GM23338 (cell line): ENCODE data around the gene KCNH4. TPM values are rescaled to one million over a fixed set of nuclear protein-coding genes. Genes with fewer than 3 reads are reported as not detected.

ENCODE experiments used
- ATAC-seq: fragments of 200-7000 bp; cut with Tn5 transposase; 3 replicates; pipeline ENCODE4 v1.9.1; 2020
- DNase-seq: peaks from one replicate; pipeline ENCODE4 v3.0.0-alpha.2; 2015; ENCODE audit warnings: low spot score
- H2AFZ ChIP-seq: fragments of 200-600 bp; sonication (generic); 2 replicates; pipeline ENCODE4 v1.8.0; 2016; ENCODE audit warnings: antibody characterized with exemption, mild to moderate bottlenecking, moderate library complexity
- H3F3A ChIP-seq: fragments of 200-600 bp; sonication (generic); replicated peaks from 2 replicates; pipeline ENCODE4 v1.8.0; 2017; ENCODE audit warnings: antibody characterized with exemption, mixed run types, low read depth
- H3K27ac ChIP-seq: fragments of 200-600 bp; sonication (generic); 2 replicates; pipeline ENCODE4 v1.6.1; 2016; ENCODE audit warnings: low read depth
- H3K27me3 ChIP-seq: fragments of 200-600 bp; sonication (generic); 2 replicates; pipeline ENCODE4 v1.8.0; 2016; ENCODE audit warnings: mild to moderate bottlenecking, mixed run types, moderate library complexity; ENCODE audit not compliant: insufficient read depth
- H3K36me3 ChIP-seq: fragments of 200-600 bp; sonication (generic); 2 replicates; pipeline ENCODE4 v1.8.0; 2016; ENCODE audit warnings: mild to moderate bottlenecking; ENCODE audit not compliant: insufficient read depth
- H3K4me1 ChIP-seq: fragments of 200-600 bp; sonication (generic); 2 replicates; pipeline ENCODE4 v1.8.0; 2016; ENCODE audit warnings: mild to moderate bottlenecking, moderate library complexity; ENCODE audit not compliant: insufficient read depth
- H3K4me2 ChIP-seq: fragments of 200-600 bp; sonication (generic); 2 replicates; pipeline ENCODE4 v1.7.1; 2017; ENCODE audit warnings: mixed run types
- H3K4me3 ChIP-seq: fragments of 200-600 bp; sonication (generic); 2 replicates; pipeline ENCODE4 v1.6.1; 2016; ENCODE audit warnings: mixed run types
- H3K79me2 ChIP-seq: fragments of 200-600 bp; sonication (generic); replicated peaks from 2 replicates; pipeline ENCODE4 v1.8.0; 2017; ENCODE audit warnings: mild to moderate bottlenecking; ENCODE audit not compliant: insufficient read depth
- H3K9me2 ChIP-seq: fragments of 200-600 bp; sonication (generic); 2 replicates; pipeline ENCODE4 v1.8.0; 2017; ENCODE audit not compliant: insufficient read depth
- H4K20me1 ChIP-seq: fragments of 200-600 bp; sonication (generic); replicated peaks from 2 replicates; pipeline ENCODE4 v1.8.0; 2017; ENCODE audit warnings: mild to moderate bottlenecking; ENCODE audit not compliant: insufficient read depth
- H3K27ac Mint-ChIP-seq: 2 replicates; pipeline ENCODE4 v1.8.0; 2020; ENCODE audit warnings: inconsistent platforms, mild to moderate bottlenecking, moderate library complexity, mixed read lengths
- H3K27me3 Mint-ChIP-seq: 3 replicates; pipeline ENCODE4 v1.8.0; 2022; ENCODE audit warnings: low read depth, mild to moderate bottlenecking, moderate library complexity, mixed read lengths, inconsistent platforms; ENCODE audit not compliant: insufficient read depth, poor library complexity
- H3K36me3 Mint-ChIP-seq: 3 replicates; pipeline ENCODE4 v1.8.0; 2021; ENCODE audit warnings: low read depth, mild to moderate bottlenecking, inconsistent platforms, moderate library complexity, mixed read lengths
- H3K4me1 Mint-ChIP-seq: 3 replicates; pipeline ENCODE4 v1.8.0; 2020; ENCODE audit warnings: mild to moderate bottlenecking, inconsistent platforms, mixed read lengths
- H3K4me3 Mint-ChIP-seq: 3 replicates; pipeline ENCODE4 v1.8.0; 2021; ENCODE audit warnings: moderate library complexity, mild to moderate bottlenecking, inconsistent platforms, mixed read lengths
- H3K9me3 Mint-ChIP-seq: 3 replicates; pipeline ENCODE4 v1.8.0; 2020; ENCODE audit warnings: moderate library complexity, mild to moderate bottlenecking, inconsistent platforms, mixed read lengths
- CREB1 ChIP-seq: fragments of 250-450 bp; sonication (Bioruptor Pico); IDR thresholded peaks from 2 replicates; pipeline ENCODE4 v1.5.0; 2020; ENCODE audit warnings: low read depth, mild to moderate bottlenecking, moderate library complexity
- CTCF ChIP-seq, 2 experiments: fragments of 200-600 bp in 1 of 2; sonication (generic) in 1 of 2; conservative IDR thresholded peaks; 2 replicates each; pipeline versions ENCODE4 v1.5.1 to v1.6.1; 2016 to 2017; ENCODE audit warnings: antibody characterized with exemption in 2 of 2, low read depth in 2 of 2, mild to moderate bottlenecking in 2 of 2, moderate library complexity in 1 of 2
- ETS1 ChIP-seq: IDR thresholded peaks from 2 replicates; pipeline ENCODE4 v1.6.1; 2016; ENCODE audit warnings: antibody characterized with exemption
- EZH2 ChIP-seq: fragments of 200-600 bp; sonication (generic); IDR thresholded peaks from one replicate; pipeline ENCODE4 v1.8.0; 2017; ENCODE audit warnings: antibody characterized with exemption, mild to moderate bottlenecking, low read depth; ENCODE audit not compliant: unreplicated experiment
- EZH2phosphoT487 ChIP-seq: fragments of 200-600 bp; sonication (generic); IDR thresholded peaks from one replicate; pipeline ENCODE4 v1.8.1; 2018; ENCODE audit warnings: antibody characterized with exemption; ENCODE audit not compliant: unreplicated experiment
- JUNB ChIP-seq: IDR thresholded peaks from one replicate; pipeline ENCODE4 v1.6.1; 2016; ENCODE audit warnings: antibody characterized with exemption; ENCODE audit not compliant: unreplicated experiment
- NANOG ChIP-seq: IDR thresholded peaks from 2 replicates; pipeline ENCODE4 v1.6.1; 2016; ENCODE audit warnings: antibody characterized with exemption, borderline replicate concordance
- POLR2AphosphoS5 ChIP-seq: IDR thresholded peaks from 2 replicates; pipeline ENCODE4 v1.6.1; 2016; ENCODE audit warnings: antibody characterized with exemption, low read depth
- REST ChIP-seq: IDR thresholded peaks from one replicate; pipeline ENCODE4 v1.6.1; 2018; ENCODE audit warnings: antibody characterized with exemption; ENCODE audit not compliant: unreplicated experiment
- STAT1 ChIP-seq: IDR thresholded peaks from one replicate; pipeline ENCODE4 v1.6.1; 2016; ENCODE audit warnings: antibody characterized with exemption; ENCODE audit not compliant: unreplicated experiment
- ZNF114 ChIP-seq: fragments of 250-450 bp; sonication (Bioruptor Pico); IDR thresholded peaks from 2 replicates; pipeline ENCODE4 v1.5.0; 2020; ENCODE audit warnings: mild to moderate bottlenecking, moderate library complexity
- ZNF331 ChIP-seq: fragments of 250-450 bp; sonication (Bioruptor Pico); IDR thresholded peaks from 2 replicates; pipeline ENCODE4 v1.5.0; 2020; ENCODE audit warnings: low read depth, mild to moderate bottlenecking, moderate library complexity
- ZNF462 ChIP-seq: fragments of 250-450 bp; sonication (Bioruptor Pico); IDR thresholded peaks from 2 replicates; pipeline ENCODE4 v1.5.0; 2020; ENCODE audit warnings: mild to moderate bottlenecking, moderate library complexity
- polyA plus RNA-seq: library from polyadenylated mRNA; unstranded; fragments of >200 nt; fragmentation: Nextera tagmentation; extraction: Ambion mirVana; gene quantifications from 2 replicates; pipeline ENCODE4 v1.2.1, GENCODE V29; 2016
- total RNA-seq: library from RNA; depleted of rRNA; stranded (reverse); fragments of >200 nt; shearing (Covaris generic); gene quantifications from 2 replicates; pipeline ENCODE4 v1.2.3, GENCODE V29; 2014

KCNH4 gene
- total and polyA plus RNA-seq, 2 experiments from 2014 or later, result 0.08 to 0.49 TPM

GRCh38 chr17:42174126-42174783 is 6.7 kb downstream of the KCNH4 start:
- no peak overlapping the region for H3K4me2 ChIP-seq
- H4K20me1 ChIP-seq, result peaks cover 2% of the 10 kb centered on the region; the same call in 1 of the 2 replicates
- H3K27ac Mint-ChIP-seq, result no peak overlapping the region
- no peak for TF ChIP-seq ETS1
- TF ChIP-seq NANOG, result no peak
- TF ChIP-seq REST, result no peak
- TF ChIP-seq ZNF114 (CRISPR knock-in tag), result no peak
- TF ChIP-seq CREB1 (CRISPR knock-in tag), result no peak
- TF ChIP-seq EZH2phosphoT487, result no peak
- TF ChIP-seq CTCF (conservative IDR thresholded peaks at IDR 0.05; ENCODE audit: low read depth in 2 of 2), result no peak
- TF ChIP-seq ZNF462 (CRISPR knock-in tag), result no peak
- TF ChIP-seq EZH2, result no peak
- TF ChIP-seq POLR2AphosphoS5, result no peak
- TF ChIP-seq STAT1, result no peak
- TF ChIP-seq JUNB, result no peak
- no peak for TF ChIP-seq ZNF331 (CRISPR knock-in tag)
- DNase-seq (no peak), ATAC-seq (no peak)
- H3K4me1 ChIP-seq, result no peaks in the 10 kb centered on the region
- peaks cover 5% of the 10 kb centered on the region; the same call in 2 of the 3 replicates for H3K4me1 Mint-ChIP-seq
- no peaks in the 10 kb centered on the region for H3K79me2 ChIP-seq
- no peaks in the 10 kb centered on the region for H3K9me2 ChIP-seq
- H3K4me3 ChIP-seq, result no peak overlapping the region
- H3K36me3 Mint-ChIP-seq, result no peaks in the 10 kb centered on the region
- no peak overlapping the region for H2AFZ ChIP-seq
- no peak overlapping the region for H3K27ac ChIP-seq
- H3K9me3 Mint-ChIP-seq, result no peaks in the 10 kb centered on the region; the same call in 2 of the 3 replicates
- no peaks in the 10 kb centered on the region for H3K27me3 ChIP-seq
- no peaks in the 10 kb centered on the region for H3K36me3 ChIP-seq
- no peak overlapping the region for H3K4me3 Mint-ChIP-seq
- H3F3A ChIP-seq, result no peaks in the 10 kb centered on the region
- H3K27me3 Mint-ChIP-seq, result peaks cover 8% of the 10 kb centered on the region
